ENCODE results near the gene TAF7.
"Not testable (repeated sequence)": the region's sequence is repeated elsewhere in the genome, so short reads cannot be mapped to it uniquely, and the experiment has no call there.

The TAF7 gene, protein sequence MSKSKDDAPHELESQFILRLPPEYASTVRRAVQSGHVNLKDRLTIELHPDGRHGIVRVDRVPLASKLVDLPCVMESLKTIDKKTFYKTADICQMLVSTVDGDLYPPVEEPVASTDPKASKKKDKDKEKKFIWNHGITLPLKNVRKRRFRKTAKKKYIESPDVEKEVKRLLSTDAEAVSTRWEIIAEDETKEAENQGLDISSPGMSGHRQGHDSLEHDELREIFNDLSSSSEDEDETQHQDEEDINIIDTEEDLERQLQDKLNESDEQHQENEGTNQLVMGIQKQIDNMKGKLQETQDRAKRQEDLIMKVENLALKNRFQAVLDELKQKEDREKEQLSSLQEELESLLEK

DNA sequence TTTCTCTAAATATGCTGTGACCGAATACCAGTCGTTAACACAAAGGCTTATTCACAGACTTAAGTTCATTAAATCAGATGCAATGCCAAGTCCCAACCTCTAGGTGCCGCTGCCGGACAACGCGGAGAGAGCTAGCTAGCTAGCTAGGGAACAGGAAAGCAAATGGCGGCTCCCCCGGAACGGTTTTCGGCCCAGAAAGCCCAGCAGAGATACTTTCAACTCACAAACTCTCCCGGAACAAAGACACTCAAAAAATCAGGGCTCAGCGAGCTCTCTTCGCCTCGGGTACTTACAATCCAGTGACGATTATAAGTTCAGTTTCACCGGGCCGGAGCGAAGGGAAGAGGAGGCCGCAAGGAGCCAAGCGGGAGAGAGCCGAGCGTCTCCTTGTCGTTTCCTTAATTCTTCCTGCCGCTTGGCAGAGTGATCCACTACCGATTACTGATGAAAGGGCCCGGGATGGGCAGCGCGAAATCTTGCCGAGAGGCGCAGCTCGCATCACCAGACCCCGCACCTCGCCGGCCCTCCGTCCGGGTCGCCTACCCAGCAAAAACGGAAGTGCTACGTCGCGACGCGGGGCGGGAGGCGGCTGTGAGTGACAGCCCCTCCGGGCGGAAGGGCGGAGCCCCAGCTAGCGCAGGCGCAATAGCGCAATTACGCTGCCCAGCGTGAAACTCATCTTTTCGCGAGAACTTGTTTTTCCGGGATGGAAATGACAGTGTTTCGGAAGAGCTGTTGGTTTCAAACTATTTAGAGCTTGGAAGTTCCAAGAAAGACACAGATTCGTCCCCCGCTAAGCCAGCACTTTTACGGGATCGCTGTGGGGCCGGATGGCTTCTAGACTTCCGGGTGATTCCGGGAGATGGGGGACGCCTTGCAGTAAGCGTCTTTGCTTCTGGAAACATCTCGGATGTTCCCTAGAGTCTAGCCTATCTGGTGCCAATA is at the start of gene TAF7:
TSS of gene TAF7 (minus strand) at position 560 of the 945 bp plus-strand sequence. CDS start 740 bp downstream, outside the sequence.
- in situ Hi-C loops (cut with MboI; ENCODE audit: low pct_unique_long_range_greater_than_20kb, low sequenced_read_pairs): no loop called here
- peak; percentile 92 for DNase-seq

DNA sequence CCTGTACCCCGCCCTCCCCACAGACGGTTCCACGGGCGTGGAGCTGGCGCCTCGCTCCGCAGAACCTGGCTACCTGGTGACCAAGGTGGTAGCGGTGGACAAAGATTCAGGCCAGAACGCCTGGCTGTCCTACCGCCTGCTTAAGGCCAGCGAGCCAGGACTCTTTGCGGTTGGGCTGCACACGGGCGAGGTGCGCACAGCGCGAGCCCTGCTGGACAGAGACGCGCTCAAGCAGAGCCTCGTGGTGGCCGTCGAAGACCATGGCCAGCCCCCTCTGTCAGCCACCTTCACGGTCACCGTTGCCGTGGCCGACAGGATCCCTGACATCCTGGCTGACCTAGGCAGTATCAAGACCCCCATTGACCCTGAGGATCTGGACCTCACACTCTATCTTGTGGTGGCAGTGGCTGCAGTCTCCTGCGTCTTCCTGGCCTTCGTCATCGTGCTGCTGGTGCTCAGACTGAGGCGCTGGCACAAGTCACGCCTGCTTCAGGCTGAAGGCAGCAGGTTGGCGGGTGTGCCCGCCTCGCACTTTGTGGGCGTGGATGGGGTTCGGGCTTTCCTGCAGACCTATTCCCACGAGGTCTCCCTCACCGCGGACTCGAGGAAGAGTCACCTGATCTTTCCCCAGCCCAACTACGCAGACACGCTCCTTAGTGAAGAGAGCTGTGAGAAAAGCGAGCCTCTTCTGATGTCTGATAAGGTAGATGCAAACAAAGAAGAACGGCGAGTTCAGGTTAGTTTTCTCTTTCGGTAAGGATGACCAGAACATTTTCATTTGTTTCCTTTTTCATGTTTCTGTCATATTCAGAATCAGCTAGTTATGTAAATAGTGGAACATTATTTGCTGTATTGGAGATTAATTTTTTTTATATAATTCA is 45.7 kb upstream of the TAF7 start:
- in situ Hi-C loops (cut with MboI; ENCODE audit: low pct_unique_long_range_greater_than_20kb, low sequenced_read_pairs): loop anchor here (25.0 kb wide), 1 partner anchor 196 kb away; no protein-coding TSS in a partner anchor
- no peak for DNase-seq

DNA sequence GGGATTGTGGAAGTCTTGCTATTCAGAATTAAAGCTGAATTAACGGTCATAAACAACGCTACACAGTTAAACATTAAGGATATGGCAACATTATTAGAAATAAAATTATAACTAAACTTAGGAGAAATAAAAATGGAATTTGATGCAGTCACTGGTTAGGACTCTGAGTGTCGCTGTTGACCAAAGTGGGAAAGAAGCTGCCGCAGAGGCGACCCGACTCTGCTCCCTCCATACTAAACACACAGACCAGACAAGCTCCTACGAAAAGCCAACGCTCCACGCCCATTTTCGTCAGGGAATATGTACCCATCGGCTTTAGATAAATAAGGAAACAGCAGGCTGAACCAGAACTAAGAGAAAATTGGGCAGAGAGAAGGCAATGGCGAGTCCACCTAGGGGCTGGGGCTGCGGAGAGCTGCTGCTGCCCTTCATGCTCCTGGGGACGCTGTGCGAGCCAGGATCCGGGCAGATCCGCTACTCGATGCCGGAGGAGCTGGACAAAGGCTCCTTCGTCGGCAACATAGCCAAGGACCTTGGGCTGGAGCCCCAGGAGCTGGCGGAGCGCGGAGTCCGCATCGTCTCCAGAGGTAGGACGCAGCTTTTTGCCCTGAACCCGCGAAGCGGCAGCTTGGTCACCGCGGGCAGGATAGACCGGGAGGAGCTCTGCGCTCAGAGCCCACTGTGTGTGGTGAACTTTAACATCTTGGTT is 43.5 kb upstream of the TAF7 start, which contains the start of gene PCDHGA5:
TSS of gene PCDHGA5 (plus strand) at position 211 of the 709 bp plus-strand sequence. CDS start at position 380, 169 bp downstream.
- no peak for DNase-seq
- in situ Hi-C loops (cut with MboI; ENCODE audit: low pct_unique_long_range_greater_than_20kb, low sequenced_read_pairs): loop anchor here (25.0 kb wide), 1 partner anchor 198 kb away; no protein-coding TSS in a partner anchor

DNA sequence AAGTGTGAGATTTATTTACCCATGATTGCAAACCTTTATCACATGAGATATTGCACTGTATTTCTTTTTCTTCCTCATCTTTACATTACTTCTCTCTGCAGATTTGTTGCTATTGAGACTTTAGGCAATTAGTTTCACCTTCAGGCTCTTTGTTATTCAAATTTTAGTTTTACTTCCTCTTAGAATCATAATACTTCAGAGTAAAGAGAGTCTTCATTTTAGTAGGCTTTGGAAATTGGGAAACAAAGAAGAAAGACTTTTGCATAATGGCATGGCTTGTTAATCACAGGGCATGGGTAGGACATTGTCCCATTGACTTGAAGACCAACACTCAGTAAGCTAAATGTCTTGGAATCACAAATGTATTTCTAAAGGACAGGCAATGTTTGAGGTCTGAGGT is 42.1 kb upstream of the TAF7 start:
- no peak for DNase-seq
- in situ Hi-C loops (cut with MboI; ENCODE audit: low pct_unique_long_range_greater_than_20kb, low sequenced_read_pairs): loop anchor here (25.0 kb wide), 1 partner anchor 200 kb away; no protein-coding TSS in a partner anchor

DNA sequence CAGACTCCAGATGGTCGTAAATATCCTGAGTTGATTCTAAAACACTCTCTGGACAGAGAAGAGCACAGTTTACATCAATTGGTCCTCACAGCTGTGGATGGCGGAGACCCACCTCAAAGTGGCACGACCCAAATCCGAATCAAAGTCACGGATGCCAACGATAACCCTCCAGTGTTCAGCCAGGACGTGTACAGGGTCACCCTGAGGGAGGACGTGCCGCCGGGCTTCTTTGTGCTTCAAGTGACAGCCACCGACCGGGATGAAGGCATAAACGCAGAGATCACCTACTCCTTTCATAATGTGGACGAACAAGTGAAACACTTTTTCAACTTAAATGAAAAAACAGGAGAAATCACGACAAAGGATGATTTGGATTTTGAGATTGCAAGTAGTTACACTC is 40.1 kb upstream of the TAF7 start:
- in situ Hi-C loops (cut with MboI; ENCODE audit: low pct_unique_long_range_greater_than_20kb, low sequenced_read_pairs): loop anchor here (25.0 kb wide), 1 partner anchor 202 kb away; no protein-coding TSS in a partner anchor
- no peak for DNase-seq

DNA sequence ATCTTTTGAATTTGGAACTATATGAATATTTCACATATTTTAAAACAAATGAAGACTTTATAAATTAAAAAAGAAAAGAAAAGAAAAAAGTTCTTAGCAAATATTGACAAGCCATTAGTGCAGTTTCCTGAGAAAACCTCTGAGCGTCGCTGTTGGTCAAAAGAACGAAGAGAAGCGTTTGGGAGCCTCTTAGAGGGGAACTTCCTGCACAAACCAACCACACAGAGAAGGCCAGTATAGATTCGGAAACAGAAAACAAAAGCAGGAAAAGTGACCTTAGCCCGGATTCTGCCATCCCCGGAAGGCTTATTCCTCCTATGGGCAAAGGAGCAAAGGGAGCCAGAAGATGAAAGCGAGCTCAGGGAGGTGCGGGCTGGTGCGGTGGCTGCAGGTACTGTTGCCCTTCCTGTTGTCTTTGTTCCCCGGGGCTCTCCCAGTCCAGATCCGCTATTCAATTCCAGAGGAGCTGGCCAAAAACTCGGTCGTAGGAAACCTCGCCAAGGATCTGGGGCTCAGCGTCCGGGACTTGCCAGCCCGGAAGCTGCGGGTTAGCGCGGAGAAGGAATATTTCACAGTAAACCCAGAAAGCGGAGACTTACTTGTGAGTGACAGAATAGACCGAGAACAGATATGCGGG is 39.3 kb upstream of the TAF7 start, which contains the start of gene PCDHGB2:
TSS of gene PCDHGB2 (plus strand) at position 205 of the 637 bp plus-strand sequence. CDS start at position 347, 142 bp downstream.
- peak; percentile 75 for DNase-seq
- in situ Hi-C loops (cut with MboI; ENCODE audit: low pct_unique_long_range_greater_than_20kb, low sequenced_read_pairs): loop anchor here (25.0 kb wide), 1 partner anchor 202 kb away; no protein-coding TSS in a partner anchor

DNA sequence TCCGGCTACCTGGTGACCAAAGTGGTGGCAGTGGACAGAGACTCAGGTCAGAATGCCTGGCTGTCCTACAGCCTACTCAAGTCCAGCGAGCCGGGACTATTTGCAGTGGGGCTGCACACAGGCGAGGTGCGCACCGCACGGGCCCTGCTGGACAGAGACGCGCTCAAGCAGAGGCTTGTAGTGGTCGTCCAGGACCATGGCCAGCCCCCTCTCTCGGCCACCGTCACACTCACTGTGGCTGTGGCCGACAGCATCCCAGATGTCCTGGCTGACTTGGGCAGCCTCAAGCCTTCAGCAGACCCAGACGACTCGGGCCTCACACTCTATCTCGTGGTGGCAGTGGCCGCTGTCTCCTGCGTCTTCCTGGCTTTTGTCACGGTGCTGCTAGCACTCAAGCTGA is 36.4 kb upstream of the TAF7 start:
- in situ Hi-C loops (cut with MboI; ENCODE audit: low pct_unique_long_range_greater_than_20kb, low sequenced_read_pairs): loop anchor here (25.0 kb wide), 1 partner anchor 205 kb away; no protein-coding TSS in a partner anchor
- no peak for DNase-seq

DNA sequence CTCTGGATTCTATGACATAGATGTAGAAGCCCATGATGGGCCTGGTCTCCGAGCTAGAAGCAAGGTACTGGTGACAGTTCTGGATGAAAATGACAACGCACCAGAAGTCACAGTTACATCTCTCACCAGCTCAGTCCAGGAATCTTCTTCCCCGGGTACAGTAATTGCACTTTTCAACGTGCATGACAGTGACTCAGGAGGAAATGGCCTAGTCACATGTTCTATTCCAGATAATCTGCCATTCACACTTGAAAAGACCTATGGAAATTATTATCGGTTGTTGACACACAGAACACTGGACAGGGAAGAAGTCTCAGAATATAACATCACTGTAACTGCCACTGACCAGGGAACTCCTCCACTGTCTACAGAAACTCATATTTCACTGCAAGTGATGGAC is 35.5 kb upstream of the TAF7 start:
- in situ Hi-C loops (cut with MboI; ENCODE audit: low pct_unique_long_range_greater_than_20kb, low sequenced_read_pairs): loop anchor here (25.0 kb wide), 1 partner anchor 206 kb away; no protein-coding TSS in a partner anchor
- no peak for DNase-seq

DNA sequence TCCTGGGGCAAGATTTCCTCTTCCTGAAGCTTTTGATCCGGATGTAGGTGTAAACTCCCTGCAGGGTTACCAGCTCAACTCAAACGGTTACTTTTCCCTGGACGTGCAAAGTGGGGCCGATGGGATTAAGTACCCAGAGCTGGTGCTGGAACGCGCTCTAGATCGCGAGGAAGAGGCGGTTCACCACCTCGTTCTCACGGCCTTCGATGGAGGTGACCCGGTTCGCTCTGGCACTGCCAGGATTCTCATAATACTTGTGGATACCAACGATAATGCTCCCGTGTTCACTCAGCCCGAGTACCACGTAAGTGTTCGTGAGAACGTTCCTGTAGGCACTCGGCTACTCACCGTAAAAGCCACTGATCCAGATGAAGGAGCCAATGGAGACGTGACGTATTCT is 35.1 kb upstream of the TAF7 start:
- in situ Hi-C loops (cut with MboI; ENCODE audit: low pct_unique_long_range_greater_than_20kb, low sequenced_read_pairs): loop anchor here (25.0 kb wide), 1 partner anchor 207 kb away; no protein-coding TSS in a partner anchor
- DNase-seq: no peak

DNA sequence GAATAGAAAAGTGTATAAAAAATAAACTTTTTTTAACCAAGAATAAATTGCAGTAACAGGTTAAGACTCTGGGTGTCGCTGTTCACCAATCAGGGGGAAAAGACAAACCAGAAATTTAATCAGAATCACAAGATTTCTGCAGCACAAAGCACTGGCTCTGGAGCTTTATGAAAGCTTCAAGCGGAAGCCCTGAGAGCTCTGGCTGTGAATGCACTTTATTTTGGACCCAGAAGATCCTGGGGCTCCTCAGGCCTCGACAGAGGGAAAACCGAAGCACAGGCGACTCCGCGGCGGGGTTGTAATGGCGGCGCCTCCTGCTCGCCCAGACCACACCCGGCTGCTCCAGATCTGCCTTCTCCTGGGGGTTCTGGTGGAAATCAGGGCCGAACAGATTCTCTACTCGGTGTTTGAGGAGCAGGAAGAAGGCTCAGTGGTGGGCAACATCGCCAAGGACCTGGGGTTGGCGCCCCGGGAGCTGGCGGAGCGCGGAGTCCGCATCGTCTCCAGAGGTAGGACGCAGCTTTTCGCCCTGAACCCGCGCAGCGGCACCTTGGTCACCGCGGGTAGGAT is 34.4 kb upstream of the TAF7 start, which contains the start of gene PCDHGA4:
TSS of gene PCDHGA4 (plus strand) at position 122 of the 570 bp plus-strand sequence. CDS start at position 209, 87 bp downstream.
- peak; percentile 17 for DNase-seq
- in situ Hi-C loops (cut with MboI; ENCODE audit: low pct_unique_long_range_greater_than_20kb, low sequenced_read_pairs): loop anchor here (25.0 kb wide), 1 partner anchor 207 kb away; no protein-coding TSS in a partner anchor

DNA sequence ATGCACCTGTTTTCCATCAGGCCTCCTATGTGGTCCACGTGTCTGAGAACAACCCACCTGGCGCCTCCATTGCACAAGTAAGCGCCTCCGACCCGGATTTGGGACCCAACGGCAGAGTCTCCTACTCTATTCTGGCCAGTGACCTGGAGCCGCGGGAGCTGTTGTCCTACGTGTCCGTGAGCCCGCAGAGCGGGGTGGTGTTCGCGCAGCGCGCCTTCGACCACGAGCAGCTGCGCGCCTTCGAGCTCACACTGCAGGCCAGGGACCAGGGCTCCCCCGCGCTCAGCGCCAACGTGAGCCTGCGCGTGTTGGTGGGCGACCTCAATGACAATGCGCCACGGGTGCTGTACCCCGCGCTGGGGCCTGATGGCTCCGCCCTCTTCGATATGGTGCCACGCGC is 31.0 kb upstream of the TAF7 start:
- in situ Hi-C loops (cut with MboI; ENCODE audit: low pct_unique_long_range_greater_than_20kb, low sequenced_read_pairs): loop anchor here (25.0 kb wide), 1 partner anchor 211 kb away; no protein-coding TSS in a partner anchor
- DNase-seq: no peak

DNA sequence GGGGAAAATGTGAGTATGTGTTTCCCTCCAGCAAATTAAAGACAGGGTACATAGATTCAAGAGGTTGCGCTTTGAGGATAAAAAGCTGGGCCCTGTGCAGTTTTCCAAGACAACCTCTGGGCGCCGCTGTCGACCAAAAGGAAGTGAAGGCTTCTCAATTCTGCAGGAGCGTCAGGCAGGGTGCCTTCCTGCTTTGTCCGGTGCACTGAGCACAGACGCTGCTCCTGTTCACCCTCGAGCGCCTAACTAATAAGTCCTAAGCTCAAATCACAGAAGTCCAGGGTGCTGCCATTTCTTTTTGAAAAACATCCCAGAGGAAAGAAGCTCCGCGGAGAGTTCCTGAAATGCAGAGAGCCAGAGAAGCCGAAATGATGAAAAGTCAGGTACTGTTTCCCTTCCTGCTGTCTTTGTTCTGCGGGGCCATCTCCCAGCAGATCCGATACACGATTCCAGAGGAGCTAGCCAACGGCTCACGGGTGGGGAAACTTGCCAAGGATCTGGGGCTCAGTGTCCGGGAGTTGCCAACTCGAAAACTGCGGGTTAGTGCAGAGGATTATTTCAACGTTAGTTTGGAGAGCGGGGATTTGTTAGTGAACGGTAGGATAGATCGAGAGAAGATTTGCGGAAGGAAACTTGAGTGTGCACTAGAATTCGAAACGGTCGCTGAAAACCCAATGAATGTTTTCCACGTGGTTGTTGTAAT is 29.5 kb upstream of the TAF7 start, which contains the start of gene PCDHGB1:
TSS of gene PCDHGB1 (plus strand) at position 183 of the 703 bp plus-strand sequence. CDS start at position 345, 162 bp downstream.
- in situ Hi-C loops (cut with MboI; ENCODE audit: low pct_unique_long_range_greater_than_20kb, low sequenced_read_pairs): loop anchor here (25.0 kb wide), 1 partner anchor 212 kb away; no protein-coding TSS in a partner anchor
- DNase-seq: peak; percentile 40

DNA sequence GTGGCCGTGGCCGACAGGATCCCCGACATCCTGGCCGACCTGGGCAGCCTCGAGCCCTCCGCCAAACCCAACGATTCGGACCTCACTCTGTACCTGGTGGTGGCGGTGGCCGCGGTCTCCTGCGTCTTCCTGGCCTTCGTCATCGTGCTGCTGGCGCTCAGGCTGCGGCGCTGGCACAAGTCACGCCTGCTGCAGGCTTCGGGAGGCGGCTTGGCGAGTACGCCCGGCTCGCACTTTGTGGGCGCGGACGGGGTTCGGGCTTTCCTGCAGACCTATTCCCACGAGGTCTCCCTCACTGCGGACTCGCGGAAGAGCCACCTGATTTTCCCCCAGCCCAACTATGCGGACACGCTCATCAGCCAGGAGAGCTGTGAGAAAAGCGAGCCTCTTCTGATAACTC is 25.4 kb upstream of the TAF7 start:
- in situ Hi-C loops (cut with MboI; ENCODE audit: low pct_unique_long_range_greater_than_20kb, low sequenced_read_pairs); DNase-seq: not testable (repeated sequence)

DNA sequence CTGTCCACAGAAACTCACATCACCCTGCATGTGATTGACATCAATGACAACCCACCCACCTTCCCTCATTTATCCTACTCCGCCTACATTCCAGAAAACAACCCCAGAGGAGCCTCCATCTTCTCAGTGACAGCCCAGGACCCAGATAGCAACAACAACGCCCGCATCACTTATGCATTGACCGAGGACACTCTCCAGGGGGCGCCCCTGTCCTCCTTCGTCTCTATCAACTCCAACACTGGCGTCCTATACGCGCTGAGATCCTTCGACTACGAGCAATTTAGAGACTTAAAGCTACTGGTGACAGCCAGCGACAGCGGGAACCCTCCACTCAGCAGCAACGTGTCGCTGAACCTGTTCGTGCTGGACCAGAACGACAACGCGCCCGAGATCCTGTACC is 24.7 kb upstream of the TAF7 start:
- DNase-seq: no peak
- in situ Hi-C loops (cut with MboI; ENCODE audit: low pct_unique_long_range_greater_than_20kb, low sequenced_read_pairs): no loop called here

DNA sequence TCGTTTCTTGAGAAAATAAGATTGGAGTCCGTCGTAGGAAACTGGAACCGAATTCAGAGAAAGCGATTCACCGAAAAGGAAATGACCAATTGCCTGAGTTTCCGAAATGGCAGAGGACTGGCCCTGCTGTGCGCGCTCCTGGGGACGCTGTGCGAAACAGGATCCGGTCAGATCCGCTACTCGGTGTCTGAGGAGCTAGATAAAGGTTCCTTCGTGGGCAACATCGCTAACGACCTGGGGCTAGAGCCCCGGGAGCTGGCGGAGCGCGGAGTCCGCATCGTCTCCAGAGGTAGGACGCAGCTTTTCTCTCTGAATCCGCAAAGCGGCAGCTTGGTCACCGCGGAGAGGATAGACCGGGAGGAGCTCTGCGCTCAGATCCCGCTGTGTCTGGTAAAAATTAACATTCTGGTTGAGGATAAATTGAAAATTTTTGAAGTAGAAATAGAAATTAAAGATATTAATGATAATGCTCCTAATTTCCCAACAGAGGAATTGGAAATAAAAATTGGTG is 23.4 kb upstream of the TAF7 start:
- in situ Hi-C loops (cut with MboI; ENCODE audit: low pct_unique_long_range_greater_than_20kb, low sequenced_read_pairs): no loop called here
- no peak for DNase-seq
